ENCODE data around the gene CLTCL1. TPM values are rescaled to one million over a fixed set of nuclear protein-coding genes. Genes with fewer than 3 reads are reported as not detected.

CLTCL1 gene
- total RNA-seq, 4 donors from 2014 or later, result 3.8 to 8.6 (median 5.6) TPM

- no peak overlapping the region for H3K27ac ChIP-seq
Observed at GRCh38 chr22:19271856-19272535, 19.5 kb downstream of the CLTCL1 start.

GRCh38 chr22:19271273-19271855 is 20.2 kb downstream of the CLTCL1 start:
- intact Hi-C loops (cut with DNase I; ENCODE audit: low total_unique reads), result no loop called here

More at GRCh38 chr22:19271856-19272535, 19.5 kb downstream of the CLTCL1 start:
- Histone ChIP-seq H3K4me3 (no peak overlapping the region), H3K4me1 (peaks cover 0 to 3% (median 0%) of the 10 kb centered on the region in 4 donors), H3K27me3 (no peaks in the 10 kb centered on the region), H3K9me3 (peaks cover 0 to 5% of the 10 kb centered on the region in 2 donors), H3K36me3 (no peaks in the 10 kb centered on the region)
- 36 to 66% methylated on average over 5 to 10 of the region's 10 CpGs for WGBS, 2 donors (ENCODE audit: low coverage in 1 of 2)
- DNase-seq, result no peak
- in situ Hi-C loops (cut with MboI; ENCODE audit: low pct_ligation_motif_present in 1 of 4, low pct_unique_long_range_greater_than_20kb in 1 of 4, low sequenced_read_pairs in 3 of 4), result no loop called here
- intact Hi-C loops (cut with DNase I; ENCODE audit: low total_unique reads), result no loop called here
- no peak for TF ChIP-seq POLR2A (IDR thresholded peaks at IDR 0.05)

GRCh38 chr22:19270873-19271272 is 20.6 kb downstream of the CLTCL1 start:
- 75 to 100% methylated on average over 1 of the region's 1 CpG for WGBS, 2 donors (ENCODE audit: low coverage in 1 of 2)
- TF ChIP-seq CTCF (IDR thresholded peaks at IDR 0.05) (no peak), POLR2A (IDR thresholded peaks at IDR 0.05) (no peak), EP300 (IDR thresholded peaks at IDR 0.05; ENCODE audit: low read depth) (no peak), POLR2AphosphoS5 (IDR thresholded peaks at IDR 0.05) (no peak)
- intact Hi-C loops (cut with DNase I; ENCODE audit: low total_unique reads), result no loop called here
- Histone ChIP-seq H3K4me3 (no peak overlapping the region), H3K36me3 (no peaks in the 10 kb centered on the region), H3K4me1 (peaks cover 0 to 3% (median 0%) of the 10 kb centered on the region in 4 donors), H3K9me3 (peaks cover 9 to 16% of the 10 kb centered on the region in 2 donors), H3K27me3 (no peaks in the 10 kb centered on the region), H3K27ac (no peak overlapping the region)
- no peak for DNase-seq
- in situ Hi-C loops (cut with MboI; ENCODE audit: low pct_ligation_motif_present in 1 of 4, low pct_unique_long_range_greater_than_20kb in 1 of 4, low sequenced_read_pairs in 3 of 4), result no loop called here

More at GRCh38 chr22:19271273-19271855, 20.2 kb downstream of the CLTCL1 start:
- TF ChIP-seq CTCF (IDR thresholded peaks at IDR 0.05) (no peak), EP300 (IDR thresholded peaks at IDR 0.05; ENCODE audit: low read depth) (no peak), POLR2AphosphoS5 (IDR thresholded peaks at IDR 0.05) (no peak), POLR2A (IDR thresholded peaks at IDR 0.05) (no peak)
- H3K9me3 ChIP-seq, result peaks cover 4 to 11% of the 10 kb centered on the region in 2 donors
- H3K4me1 ChIP-seq, result peaks cover 0 to 3% (median 0%) of the 10 kb centered on the region in 4 donors
- H3K27ac ChIP-seq, result no peak overlapping the region
- no peaks in the 10 kb centered on the region for H3K27me3 ChIP-seq
- in situ Hi-C loops (cut with MboI; ENCODE audit: low pct_ligation_motif_present in 1 of 4, low pct_unique_long_range_greater_than_20kb in 1 of 4, low sequenced_read_pairs in 3 of 4), result no loop called here
- no peak overlapping the region for H3K4me3 ChIP-seq
- no peak for DNase-seq
- 38 to 51% methylated on average over 2 to 4 of the region's 4 CpGs for WGBS, 2 donors (ENCODE audit: low coverage in 1 of 2)
- no peaks in the 10 kb centered on the region for H3K36me3 ChIP-seq

GRCh38 chr22:19266547-19267086 is 24.9 kb downstream of the CLTCL1 start:
- intact Hi-C loops (cut with DNase I; ENCODE audit: low total_unique reads), result no loop called here
- Histone ChIP-seq H3K4me3 (no peak overlapping the region), H3K27ac (no peak overlapping the region), H3K27me3 (no peaks in the 10 kb centered on the region), H3K9me3 (peaks cover 13 to 21% of the 10 kb centered on the region in 2 donors), H3K4me1 (peaks cover 0 to 3% (median 0%) of the 10 kb centered on the region in 4 donors), H3K36me3 (no peaks in the 10 kb centered on the region)
- 92 to 93% methylated on average over 2 of the region's 2 CpGs for WGBS, 2 donors (ENCODE audit: low coverage in 1 of 2)
- TF ChIP-seq POLR2AphosphoS5 (IDR thresholded peaks at IDR 0.05) (no peak), CTCF (IDR thresholded peaks at IDR 0.05) (no peak), POLR2A (IDR thresholded peaks at IDR 0.05) (no peak), EP300 (IDR thresholded peaks at IDR 0.05; ENCODE audit: low read depth) (no peak)
- in situ Hi-C loops (cut with MboI; ENCODE audit: low pct_ligation_motif_present in 1 of 4, low pct_unique_long_range_greater_than_20kb in 1 of 4, low sequenced_read_pairs in 3 of 4), result no loop called here
- DNase-seq, result no peak
